ENCODE measurements around the gene ZNRF2.

Gene ZNRF2

DNA sequence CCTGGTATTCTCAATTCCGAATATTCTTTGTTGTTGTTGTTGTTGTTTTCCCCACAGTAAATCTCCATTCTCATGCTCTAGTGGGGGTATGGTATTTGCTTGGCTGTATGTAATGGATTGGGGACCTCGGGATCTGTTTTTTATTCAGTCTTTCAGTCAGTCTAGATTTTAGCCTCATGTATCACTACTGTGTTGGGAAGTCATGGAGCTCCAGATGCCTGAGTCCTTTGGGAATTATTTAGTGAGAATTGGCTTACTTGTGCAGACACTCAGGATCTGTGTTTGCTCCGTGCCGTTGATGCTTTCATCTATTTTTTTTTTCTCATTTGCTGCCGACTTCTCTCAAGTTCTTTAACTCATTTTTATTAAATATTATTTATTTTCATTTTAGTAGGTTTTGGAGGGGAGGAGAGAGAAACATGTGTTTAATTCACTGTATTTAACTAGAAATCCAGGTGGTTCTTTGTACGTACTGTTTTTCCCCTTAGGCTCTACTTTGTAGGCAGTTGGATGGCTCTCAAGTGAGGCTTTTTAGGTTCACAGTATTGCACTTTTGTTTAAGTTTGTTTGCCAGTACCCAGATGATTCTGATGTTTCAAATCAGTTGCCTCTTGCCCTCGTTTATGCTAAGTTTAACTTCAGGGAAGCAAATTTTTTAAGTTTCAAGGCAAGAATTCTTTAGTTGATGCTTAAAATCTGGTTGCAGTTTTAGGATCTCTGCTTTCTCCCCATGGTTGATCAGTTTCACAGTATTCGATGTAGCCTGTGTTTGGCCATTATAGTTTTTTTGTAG is 36.9 kb downstream of the ZNRF2 start:
- no peak for DNase-seq (ENCODE audit: low read depth in 2 of 2)

DNA sequence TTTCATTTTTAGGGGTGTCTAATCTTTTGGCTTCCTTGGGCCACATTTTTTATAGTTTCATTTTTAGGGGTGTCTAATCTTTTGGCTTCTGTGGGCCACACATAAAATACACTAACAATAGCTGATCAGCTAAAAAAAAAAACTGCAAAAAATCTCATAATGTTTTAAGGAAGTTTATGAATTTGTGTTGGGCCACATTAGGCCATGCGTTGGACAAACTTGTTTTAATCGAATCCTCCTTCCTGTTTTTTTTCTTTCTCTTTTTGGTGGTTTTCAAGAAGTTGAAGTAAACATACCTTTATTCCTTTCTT is 37.4 kb downstream of the ZNRF2 start:
- no peak for DNase-seq (ENCODE audit: low read depth in 2 of 2)

DNA sequence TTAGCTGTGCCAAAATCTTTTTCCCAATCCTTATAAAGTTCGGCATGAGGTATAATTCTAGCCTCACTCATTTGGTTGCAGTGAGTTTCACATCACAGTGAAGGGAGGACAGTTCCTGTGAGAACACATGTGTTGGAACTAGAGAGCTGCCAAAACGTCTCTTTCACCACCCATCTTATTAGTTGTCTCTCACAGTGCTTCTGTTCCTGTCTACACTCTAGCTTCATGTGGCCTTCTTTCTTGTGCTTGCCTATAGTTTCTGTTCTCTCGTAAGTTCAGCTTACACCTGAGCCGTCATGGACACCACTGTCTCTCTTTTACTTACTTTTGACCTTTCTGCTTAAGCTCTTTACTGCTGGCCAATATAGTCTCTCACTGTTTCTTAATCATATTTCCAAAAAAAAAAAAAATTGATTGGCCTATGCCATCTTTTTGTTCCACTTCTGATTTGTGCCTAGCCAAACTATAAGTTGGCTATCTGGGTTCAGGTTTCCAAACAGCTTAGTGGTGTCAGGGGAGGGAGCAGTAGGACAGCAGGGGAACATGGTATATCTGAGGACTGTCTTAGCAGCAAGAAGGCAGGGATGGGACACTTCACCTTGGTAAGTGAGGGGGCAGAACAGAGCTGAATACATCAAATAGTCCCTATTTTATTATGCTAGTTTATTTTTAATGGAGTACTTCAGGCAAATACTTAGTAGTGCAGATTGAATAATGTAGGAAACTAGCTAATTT is 38.0 kb downstream of the ZNRF2 start:
- no peak for DNase-seq (ENCODE audit: low read depth in 2 of 2)

DNA sequence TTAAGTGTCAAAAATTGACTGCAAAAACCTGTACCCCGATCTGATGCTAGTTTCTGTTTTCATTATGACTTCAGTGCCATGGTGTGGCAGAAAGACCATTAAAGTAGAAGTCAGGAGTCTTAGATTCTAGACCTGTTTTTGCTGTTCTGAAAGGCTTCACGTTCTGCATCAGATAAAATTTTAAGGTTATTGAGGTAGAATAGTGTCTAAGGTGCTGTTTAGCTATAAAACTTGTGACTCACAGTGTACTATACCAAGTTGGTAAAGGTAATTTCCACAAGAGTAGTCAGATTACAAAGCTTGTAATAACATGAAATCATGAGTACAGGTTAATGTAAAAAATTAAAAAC is 38.6 kb downstream of the ZNRF2 start:
- DNase-seq (ENCODE audit: low read depth in 2 of 2) = no peak

DNA sequence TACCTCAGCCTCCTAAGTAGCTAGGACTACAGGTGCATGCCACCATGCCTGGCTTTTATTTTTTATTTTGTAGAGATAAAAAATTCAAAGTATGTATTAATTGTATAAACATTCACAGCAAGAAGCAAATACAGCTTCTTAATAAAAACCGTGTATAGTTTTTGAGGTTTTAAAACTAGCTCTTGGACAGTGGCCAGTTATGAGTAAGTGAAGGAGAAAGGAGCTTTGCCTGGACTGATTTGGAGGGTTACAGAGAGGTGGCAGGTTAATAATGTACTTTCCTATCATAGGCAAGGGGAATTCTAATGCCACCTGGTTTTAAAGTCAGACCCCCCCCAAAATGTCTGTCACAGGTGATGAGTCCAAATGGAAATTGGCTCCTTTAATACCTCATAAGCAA is 43.4 kb downstream of the ZNRF2 start:
- DNase-seq (ENCODE audit: low read depth in 2 of 2) = no peak

DNA sequence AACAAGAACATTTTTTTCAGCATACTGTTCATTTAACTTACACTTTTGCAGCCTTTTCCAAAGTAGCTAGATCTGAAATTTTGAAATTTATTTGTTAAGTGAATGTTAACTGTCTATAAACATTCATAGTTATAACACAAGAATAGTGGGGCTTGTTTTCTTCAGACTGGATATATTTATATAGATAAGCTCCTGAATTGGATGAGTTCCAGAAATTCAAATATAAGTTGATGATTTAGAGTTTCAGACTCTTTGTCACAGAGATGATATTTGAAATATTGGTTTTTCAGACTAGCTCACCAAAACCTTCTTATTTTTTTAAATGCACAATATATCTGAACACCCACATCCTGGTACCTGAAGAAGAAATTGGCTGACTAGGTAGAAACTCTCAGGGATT is 44.0 kb downstream of the ZNRF2 start:
- DNase-seq (ENCODE audit: low read depth in 2 of 2) = no peak

DNA sequence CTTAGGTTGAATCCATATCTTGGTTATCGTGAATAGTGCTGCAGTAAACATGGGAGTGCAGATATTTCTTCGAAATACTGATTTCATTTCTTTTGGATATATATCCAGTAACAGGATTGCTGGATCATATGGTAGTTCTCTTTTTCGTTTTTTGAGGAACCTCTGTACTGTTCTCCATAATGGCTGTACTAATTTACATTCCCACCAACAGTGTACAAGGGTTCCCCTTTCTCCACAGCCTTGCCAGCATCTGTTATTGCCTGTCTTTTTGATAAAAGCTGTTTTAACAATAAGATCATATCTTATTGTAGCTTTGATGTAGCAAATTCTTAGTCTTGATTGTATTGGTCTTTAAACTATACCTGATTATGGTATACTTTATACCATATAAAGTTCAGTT is 45.3 kb downstream of the ZNRF2 start:
- DNase-seq (ENCODE audit: low read depth in 2 of 2) = no peak

DNA sequence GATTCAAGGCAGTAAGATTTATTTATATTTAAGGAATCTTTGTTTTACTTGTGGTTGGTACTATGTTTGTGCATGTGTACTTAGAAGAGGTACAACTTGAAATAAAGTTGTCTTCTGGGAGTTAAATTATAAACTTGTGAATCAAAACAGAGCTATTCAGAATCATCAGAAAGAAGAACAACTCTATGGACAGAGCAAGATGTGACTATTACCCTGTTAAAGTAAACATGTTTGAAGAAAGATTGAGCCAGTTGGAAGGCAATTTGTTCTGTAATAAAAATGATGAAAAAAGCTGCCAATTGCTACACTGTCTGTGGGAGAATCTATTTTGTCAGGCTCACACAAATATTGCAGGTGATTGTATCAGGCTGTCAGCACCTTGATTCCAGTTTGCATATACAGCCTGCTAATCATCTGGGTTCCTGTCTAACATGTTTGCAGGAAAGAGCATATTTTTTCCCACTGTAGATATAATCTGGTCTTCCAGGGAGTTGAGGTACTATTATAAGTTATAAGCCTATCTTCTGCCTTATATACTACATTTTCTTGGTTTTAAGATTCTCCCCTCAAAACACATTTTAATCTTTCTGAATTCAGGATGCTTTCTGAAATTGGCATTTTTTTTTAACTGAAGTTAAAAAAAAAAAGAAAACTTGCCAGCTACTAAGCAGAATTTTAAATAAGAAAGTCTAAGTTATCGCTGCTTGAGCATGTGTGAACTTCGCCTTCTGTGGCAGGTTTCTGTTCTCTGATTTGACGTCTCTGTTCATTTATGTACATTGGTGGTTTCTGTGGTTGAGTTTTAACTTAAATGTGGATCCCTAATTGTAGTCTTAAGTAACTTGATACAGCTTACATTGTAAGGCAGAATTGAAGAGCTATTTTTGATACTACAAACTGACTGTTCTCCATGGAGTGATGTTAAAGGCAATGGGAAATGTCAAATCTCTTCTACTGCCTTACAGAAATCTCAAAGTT is 46.0 kb downstream of the ZNRF2 start:
- DNase-seq (ENCODE audit: low read depth in 2 of 2) = no peak

DNA sequence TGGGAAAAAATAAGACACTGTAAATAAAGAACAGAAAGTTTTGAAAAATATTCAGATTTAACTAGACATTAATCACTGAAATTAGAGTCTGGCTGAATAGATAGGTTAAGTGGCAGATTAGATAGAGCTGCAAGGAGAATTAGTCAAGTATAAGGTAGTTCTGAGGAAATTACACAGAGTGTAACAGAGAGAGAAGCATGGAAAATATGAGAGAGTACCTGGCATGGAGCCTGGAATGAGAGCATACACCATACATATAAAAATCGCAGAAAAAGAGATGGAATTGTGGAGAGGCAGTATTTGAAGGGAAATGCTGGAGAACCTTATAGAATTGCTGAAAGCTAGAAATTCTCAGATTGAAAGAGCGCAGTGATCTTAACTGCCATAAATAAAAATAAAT is 46.9 kb downstream of the ZNRF2 start:
- no peak for DNase-seq (ENCODE audit: low read depth in 2 of 2)

DNA sequence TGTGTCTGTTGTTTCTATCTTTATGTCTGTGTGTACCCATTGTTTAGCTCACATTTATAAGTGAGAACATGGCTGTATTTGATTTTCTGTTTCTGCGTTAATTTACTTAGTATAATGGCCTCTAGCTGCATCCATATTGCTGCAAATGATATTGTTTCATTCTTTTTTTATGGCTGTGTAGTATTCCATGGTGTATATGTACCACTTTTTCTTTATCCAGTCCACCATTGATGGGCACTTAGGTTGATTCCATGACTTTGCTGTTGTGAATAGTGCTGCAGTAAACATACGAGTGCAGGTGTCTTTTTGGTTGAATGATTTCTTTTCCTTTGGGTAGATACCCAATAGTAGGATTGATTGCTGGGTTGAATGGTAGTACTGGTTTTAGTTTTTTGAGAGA is 48.2 kb downstream of the ZNRF2 start:
- DNase-seq (ENCODE audit: low read depth in 2 of 2) = no peak

DNA sequence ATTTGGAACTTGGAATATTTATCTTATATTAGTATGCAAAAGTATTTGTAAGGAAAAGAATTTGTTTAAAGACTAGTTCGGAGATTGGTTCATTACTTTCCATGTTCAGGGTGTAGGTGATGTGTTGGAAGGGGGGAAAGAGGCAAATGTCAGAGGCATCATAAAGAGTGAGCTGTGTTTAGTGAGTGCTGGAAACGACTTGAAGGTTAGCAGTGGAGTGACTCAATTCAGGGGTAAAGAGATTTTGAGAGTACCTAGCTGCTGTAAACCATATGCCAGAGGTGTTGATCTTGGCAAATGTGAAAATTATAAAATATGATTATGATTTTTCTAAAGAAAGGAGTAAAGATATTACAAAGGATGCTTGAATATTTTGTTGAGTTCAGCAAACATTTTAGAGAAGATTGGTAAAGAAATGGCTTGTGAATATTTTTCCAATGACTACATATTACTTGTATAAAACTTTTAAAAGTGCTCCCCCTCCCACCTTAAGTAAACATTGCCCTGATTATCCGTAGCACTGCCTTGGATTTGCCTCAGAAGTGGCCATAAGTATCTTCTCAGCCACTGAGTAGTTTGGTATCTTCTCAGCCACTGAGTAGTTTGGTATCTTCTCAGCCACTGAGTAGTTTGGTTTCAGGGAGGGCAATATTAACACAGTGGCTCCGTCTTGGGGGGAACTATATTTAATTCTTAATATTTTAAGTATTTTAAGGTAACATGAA is 51.5 kb downstream of the ZNRF2 start:
- no peak for DNase-seq (ENCODE audit: low read depth in 2 of 2)

DNA sequence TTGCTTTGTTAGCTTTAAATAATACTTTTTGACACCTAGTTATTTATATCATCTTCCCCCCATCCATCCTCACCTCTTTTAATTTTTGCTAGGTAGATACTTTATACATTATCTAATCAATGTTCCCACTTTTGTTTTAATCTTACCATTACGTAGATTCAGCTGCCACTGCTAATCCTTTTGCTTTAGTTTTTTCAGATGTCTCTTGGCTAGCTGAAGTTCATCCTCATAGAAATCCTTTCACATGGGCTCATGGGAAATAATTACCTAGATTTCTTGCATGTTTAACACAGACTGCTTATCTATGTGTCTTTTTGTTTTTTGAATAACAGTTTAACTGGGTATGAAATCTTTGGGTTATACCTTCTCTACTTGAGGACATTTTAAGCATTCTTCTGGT is 60.1 kb downstream of the ZNRF2 start:
- DNase-seq (ENCODE audit: low read depth in 2 of 2) = no peak

DNA sequence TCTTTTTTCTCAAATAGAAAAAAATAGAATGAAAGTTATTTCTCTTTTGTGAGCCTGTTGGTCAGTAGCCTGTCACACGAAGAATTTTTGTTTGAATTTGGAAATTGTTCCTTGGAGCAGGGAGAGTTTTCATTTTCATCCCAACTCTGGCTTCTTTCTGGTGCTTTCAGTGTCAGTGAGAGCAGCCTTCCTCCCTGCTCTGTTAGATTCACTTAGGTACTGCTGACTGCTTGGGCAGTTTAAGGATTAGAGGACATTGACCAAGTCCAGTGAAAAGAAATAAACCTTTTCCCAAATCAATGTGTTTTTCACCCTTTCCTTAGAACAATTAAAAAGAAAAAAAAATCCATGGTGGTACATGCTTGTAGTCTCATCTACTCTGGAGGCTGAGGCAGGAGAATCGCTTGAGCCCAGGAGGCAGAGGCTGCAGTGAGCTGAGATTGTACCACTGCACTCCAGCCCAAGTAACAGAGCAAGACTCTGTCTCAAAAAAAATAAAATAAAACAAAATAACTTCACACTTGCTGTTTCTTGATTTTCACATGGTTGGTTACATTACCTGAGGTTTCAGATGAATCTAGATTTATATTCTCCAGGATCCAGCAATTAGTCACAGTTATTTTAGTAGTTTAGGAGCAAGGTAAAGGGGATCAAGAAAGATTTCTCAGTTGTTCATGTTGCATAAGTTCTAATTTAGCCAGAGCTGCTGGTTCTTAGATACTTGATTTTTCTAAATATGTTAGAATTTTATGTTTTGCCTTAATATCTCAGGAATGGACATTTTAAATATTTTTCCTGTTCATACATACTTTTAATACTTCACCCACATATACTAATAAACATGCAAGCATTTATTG is 63.1 kb downstream of the ZNRF2 start:
- DNase-seq (ENCODE audit: low read depth in 2 of 2) = no peak

DNA sequence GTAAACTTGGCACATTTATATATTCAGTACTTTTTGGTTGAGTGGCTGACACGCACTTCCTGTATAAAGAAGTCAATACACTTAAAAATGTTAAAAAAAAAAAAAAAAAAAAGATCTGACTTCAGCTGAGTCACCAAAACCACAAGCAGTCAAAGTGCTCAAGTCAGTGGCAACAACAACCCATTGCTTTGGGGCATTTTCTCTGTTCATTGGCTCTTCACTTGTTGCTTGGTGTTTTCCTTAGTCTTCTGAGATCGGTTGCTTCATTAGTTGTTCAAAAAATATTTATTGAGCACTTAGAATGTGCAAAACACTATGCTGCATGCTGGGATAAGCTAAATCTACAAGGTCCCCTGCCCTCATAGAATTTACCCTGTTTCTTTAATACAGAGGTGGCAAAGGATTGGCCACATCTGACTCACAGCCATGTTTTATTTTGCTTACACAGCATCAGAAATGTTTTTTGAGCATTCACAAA is 63.7 kb downstream of the ZNRF2 start:
- DNase-seq (ENCODE audit: low read depth in 2 of 2) = peak; percentile 20 to 21

DNA sequence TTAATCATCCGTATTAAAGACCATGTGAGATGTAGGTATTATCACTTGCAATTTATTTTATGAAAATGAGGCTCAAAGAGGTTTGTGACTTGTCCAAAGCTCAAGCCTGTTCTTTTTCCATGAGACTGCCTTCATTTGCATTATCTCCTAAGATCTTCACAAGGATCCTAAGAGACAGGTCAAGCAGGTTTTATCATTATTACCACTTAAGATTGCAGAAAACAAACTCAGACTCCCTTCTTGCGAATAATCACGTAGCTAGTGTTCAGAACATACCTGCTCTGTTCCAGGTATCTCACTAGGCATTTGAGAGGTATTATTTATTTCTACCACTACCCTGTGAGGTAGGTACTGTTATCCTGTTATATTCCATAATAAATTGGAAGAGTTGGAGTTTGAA is 64.8 kb downstream of the ZNRF2 start:
- DNase-seq (ENCODE audit: low read depth in 2 of 2) = no peak

DNA sequence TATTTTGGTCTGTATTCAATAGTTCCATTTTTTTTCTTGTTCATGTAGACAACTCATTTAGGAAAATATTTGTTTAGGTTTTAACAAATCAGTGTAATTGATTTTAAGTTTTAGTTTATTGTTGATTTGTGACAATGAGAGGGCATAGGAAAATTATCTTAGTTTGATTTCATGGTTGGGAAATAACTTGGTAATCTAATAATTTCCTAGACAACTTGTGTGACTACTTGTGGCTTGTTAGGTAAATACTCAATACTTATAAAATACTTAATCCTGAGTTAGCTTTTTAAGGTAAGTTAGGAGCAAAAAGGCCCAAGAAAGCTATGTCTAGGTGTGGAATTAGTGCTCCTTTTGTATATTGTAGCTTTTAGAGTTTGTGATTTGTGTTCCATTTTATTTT is 65.4 kb downstream of the ZNRF2 start:
- DNase-seq (ENCODE audit: low read depth in 2 of 2) = no peak

DNA sequence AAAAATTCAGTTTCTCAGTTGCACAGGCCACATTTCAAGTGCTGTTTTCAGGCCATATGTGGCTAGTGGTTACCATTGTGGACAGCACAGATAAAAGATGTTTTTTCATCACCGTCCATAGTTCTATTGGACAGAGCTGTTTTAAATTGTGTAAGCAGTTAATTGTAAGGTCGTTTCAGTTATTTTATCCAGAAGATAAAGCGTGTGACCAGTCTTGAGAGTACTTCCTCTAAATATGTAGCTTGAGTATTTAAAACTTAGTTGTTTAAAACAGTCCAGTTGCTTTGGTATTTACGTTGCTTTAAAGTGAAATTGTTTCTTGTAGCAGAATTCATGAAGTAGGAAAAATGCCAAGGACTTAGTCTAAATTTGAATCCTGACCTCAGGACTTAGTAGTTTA is 66.9 kb downstream of the ZNRF2 start:
- DNase-seq (ENCODE audit: low read depth in 2 of 2) = no peak

DNA sequence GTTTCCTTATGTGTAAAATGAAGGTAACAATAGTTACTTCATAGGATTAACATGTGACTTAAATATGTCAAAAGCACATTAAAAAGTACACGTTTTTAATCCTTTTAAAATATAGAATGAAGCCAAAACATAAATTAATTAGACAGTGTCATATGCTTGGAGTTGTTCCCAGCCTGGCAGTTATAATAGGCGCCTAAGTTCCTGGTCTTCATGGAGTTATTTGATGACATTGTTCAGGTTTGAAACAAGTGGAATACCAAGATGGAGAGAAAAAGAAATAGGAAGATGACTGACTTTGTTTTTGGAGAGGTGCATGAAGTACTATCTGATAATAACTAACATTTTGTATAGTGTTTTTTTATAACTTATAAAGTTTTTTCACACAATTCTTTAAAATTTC is 67.3 kb downstream of the ZNRF2 start:
- no peak for DNase-seq (ENCODE audit: low read depth in 2 of 2)

DNA sequence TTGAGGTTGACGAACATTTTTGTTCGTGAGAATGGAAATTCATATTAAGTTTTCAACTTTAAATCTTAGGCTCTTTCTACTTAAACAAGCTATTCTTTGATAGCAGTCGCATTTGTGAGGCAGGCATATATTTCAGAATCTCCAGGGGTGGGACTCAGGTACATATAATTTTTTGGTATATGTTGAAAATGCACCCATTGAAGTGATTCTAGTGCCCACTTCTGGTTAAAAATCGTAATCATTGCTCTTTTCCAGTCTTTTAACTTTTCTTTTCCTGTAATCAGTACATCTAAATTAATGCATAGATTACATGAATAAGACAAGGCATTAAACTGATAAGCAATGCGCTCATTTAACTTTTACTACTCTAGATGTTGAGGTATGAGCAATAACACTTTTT is 67.8 kb downstream of the ZNRF2 start:
- DNase-seq (ENCODE audit: low read depth in 2 of 2) = no peak

DNA sequence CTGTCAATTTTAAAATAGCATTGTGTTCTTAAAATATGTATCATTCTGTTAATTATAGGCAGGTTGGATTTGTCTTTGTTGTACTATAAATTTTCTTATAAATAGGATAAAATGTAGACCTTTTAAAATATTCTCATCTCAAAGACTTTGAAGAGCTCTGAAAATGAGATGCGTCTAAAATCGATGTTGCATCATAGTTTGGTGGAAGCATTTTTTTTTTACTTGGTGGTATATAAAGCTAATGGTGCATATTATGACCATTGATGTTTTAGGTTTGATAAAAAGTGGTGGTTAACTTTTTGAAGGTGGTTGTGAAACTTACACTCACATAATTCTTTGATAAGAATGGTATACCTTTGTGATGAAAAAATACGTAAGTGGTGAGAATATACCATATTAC is 69.1 kb downstream of the ZNRF2 start:
- no peak for DNase-seq (ENCODE audit: low read depth in 2 of 2)
